NCI-H146 treated with DMSO at 0.1 percent for 48 hours (cell line): ENCODE data around the gene DIAPH1.

Source experiments
- DNase-seq: peaks from one replicate; lab custom pipeline; 2025; ENCODE audit not compliant: unreplicated experiment; lab: John Stamatoyannopoulos, UW

DIAPH1 gene

DNA sequence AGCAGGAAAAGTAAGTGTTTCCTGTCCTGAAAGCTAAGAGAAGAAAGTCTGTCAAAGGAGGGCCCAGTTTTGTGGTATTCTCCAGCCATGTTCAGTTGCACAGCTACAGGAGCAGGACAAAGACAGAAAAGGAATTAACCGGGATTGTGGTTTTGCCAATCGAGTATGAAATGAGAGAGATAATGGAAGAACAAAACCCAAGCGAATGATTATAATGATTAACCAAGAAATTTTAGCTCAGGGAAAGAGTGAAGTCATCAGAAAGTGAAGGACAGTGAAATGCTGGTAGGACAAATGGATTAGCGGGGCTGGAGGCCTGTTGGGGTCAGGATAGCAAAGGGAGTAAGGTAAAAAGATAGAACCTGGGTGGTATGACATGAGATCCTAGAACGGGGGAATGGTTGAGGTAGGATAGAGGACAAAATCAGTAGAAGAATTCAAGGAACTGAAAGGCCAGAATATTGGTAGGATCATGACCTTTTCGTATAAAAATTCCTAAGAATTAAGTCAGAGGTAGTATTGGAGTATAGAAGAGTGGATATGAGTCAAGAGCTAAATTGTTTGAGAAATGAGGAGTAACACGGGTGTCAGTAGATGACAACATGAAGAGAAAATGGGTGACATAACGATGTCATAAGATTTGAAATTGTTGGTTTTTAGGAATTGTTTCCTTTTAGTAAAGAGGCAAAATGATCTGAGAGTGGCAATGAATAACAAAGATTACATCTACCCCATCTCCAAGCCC, 52.8 kb downstream of the DIAPH1 start:
- no peak for DNase-seq

DNA sequence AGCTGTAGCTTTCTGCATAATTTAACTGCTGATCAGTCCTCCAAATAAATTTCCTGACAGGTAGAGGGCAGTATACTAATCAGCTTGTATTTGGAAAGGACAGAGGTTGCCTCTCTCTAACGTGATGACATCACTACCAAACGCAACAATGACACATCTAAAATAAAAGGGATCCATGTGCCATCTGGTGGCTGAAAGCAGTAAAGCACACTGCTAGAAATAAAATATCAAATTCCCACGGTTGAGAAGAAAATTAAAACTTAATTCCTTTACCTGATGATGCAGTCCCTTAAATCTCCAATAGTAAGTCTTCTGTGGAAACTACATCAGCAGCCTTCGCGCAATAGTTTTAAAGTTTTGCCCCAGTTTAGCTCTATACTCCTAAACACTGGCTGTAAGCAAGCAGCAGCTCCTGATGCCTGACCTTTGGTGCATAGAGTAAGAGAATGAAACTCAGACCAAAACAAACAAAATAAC, 54.5 kb downstream of the DIAPH1 start:
- peak; percentile 71 for DNase-seq

GRCh38 chr5:141560725-141561483, 57.9 kb downstream of the DIAPH1 start:
- peak; percentile 92 for DNase-seq

GRCh38 chr5:141560151-141560550, 58.6 kb downstream of the DIAPH1 start:
- DNase-seq, result peak; percentile 43

- DNase-seq, result no peak
These were observed 59.3 kb downstream of the DIAPH1 start for GRCh38 chr5:141559461-141559860.

- no peak for DNase-seq
These were observed 60.6 kb downstream of the DIAPH1 start for GRCh38 chr5:141558150-141558549.

GRCh38 chr5:141557681-141558136, 61.1 kb downstream of the DIAPH1 start:
- DNase-seq, result peak; percentile 94

GRCh38 chr5:141547921-141548320, 70.9 kb downstream of the DIAPH1 start:
- no peak for DNase-seq

GRCh38 chr5:141547488-141547887, 71.3 kb downstream of the DIAPH1 start:
- no peak for DNase-seq

GRCh38 chr5:141543053-141543452, 75.7 kb downstream of the DIAPH1 start:
- DNase-seq, result no peak

GRCh38 chr5:141534492-141535213, 84.1 kb downstream of the DIAPH1 start:
- DNase-seq, result no peak

DNA sequence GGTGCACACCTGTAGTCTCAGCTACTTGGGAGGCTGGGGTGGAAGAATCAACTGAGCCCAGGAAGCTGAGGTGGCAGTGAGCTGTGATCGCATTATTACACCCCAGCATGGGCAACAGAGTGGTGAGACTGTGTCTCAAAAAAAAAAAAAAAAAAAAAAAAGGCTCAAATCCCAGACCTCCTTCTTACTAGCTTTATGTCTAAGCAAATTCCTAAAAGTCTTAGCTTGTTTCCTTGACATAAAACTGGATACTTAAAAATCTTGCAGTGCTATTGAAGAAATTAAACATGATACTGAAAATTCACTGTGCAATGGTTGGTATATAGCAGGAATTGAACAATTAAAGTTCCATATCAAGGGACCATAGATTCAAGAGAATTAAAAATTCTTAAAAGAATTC, 84.9 kb downstream of the DIAPH1 start:
- DNase-seq, result no peak

DNA sequence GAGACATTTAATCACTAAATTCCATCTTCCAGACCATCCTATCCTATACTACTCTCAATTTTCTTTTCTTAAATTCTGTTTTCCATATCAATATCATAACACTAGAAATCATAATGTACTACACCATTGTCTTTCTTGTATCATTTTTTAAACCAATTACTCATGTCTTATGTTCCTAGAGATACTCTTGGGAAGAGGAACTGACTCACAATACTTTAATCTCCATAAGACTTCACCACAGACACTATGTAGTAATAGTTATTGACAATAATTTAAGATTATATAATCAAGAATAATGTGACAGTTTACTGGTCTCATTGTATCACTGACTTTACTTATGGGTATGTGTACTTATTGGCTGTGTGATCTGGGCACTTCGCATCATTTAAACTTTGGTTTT, 86.1 kb downstream of the DIAPH1 start:
- DNase-seq, result no peak

DNA sequence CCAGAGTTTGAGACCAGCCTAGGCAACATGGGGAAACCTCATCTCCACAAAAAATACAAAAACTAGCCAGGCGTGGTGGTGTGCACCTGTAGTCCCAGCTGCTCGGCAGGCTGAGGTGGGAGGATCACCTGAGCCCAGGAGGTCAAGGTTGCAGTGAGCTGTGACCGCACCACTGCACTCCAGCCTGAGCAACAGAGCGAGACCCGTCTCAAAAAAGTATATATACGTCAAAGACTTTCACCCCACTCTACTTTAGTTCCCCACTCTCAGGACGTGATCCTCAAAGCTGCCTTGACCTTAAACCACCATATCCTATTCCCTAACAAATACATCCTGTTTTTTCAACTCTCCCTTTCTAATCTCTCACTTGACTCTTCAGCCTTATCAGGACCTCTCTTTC, 88.9 kb downstream of the DIAPH1 start:
- DNase-seq, result no peak

GRCh38 chr5:141529002-141529401, 89.8 kb downstream of the DIAPH1 start:
- no peak for DNase-seq

DNA sequence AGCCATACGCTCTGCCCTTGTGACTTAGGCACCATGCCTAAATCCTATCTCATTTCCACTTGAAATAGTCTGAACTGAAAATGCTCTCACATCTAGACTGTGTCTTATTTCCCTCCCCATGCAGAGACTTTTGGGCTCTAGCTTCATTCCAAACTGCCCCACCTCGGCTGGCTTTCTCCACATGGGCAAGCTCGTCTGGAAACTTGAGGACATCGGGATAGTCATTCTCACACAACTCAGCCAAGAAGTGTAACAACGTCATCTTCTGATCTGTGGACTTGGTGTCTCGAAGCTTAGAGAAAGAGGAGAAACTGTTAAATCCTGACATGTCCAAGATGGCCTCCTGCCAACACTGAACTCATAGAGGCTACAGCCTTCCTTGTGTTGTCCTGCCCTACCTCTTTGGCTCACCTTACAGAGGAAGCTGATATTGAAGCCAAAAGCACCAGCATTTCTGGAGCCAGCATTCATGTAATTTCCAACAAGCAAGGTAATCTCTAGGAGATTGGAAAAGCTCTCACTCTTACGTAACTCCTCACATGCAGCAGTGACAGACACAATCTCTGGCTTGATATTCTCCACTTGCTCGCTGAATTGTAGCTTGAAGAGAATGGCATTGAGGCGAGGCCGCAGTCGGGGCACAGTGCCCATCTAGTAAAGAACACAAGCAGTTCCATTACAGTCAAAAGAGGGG, 90.4 kb downstream of the DIAPH1 start:
- DNase-seq, result no peak

- no peak for DNase-seq
These were observed 91.4 kb downstream of the DIAPH1 start for GRCh38 chr5:141527426-141527825.

DNA sequence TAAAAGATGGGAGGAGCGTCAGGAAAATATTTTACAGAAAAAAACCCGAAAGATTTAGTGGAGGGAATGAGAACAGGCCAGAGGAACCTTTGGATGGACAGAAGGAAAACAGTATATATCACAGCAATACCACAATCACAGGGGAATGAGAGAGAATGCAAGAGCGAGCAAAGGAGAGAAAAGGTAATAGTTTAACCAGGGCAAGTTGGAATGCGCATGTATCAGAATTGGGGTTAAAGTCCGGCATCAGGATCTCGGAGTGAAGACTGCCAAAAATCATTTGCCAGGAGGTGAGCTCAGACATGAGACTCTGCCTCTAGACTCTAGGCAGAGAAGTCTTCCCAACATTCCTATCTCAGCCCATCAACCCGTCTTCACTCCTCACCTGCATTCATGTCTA, 93.1 kb downstream of the DIAPH1 start:
- DNase-seq, result no peak

DNA sequence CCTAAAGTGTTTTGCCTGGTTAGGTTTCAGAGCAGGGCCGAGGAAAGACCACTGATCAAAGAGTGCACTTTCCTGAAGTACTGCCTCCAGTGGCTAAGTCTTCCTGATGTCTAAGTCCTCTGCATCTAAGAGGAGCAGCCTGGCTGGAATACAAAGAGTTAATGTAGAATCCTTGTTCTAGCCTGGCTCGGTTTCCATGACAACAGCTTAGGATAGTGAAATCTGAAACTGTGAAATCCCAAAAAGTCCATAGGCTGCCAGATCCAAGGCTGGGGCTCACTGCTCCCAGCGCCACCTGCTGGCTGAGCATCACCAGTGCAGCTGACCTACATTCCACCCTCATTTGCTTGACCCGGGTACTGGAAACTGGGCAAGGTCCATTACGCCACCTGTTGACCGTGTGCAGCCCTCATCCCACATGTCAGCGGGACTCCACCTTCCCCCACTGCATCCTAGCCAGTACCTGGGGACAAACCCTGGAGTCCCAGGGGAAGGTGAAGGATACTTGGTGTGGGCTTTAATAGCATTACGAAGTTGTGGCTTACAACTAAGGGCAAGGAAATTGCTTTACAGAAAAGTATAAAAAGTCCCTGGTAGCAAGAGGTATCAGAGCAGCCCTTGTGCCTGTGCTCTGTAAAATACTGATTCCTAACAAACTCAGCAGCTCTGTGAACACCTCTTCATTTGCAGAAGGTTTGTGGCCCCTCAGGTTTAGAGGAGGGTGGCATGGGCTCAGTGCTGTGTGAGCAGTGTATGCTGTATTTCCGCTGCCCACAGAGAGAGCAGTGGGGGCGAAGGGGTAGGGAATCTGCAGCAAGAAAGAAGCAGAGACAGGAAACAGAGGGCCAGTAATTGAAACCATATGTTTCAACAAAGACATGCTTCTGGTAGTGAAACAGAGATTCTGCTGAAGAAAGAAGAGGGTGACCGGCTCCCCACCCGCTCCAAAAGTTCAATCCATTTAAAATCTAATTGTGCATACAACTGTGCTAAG, 93.9 kb downstream of the DIAPH1 start:
- DNase-seq, result peak; percentile 79

- DNase-seq, result no peak
These were observed 94.8 kb downstream of the DIAPH1 start for GRCh38 chr5:141523991-141524390.
